ENCODE data around the gene GLG1.
A peak's percentile ranks its signal among the peaks of the same experiment; 100 is the strongest.

GLG1 gene

GRCh38 chr16:74511961-74512360, 95.0 kb downstream of the GLG1 start:
- DNase-seq = no peak
- no peak overlapping the region for H4K91ac ChIP-seq (ENCODE audit: low read length)
- no peak overlapping the region for H2BK5ac ChIP-seq (ENCODE audit: low read depth, low read length, poor library complexity, severe bottlenecking)
- H2AFZ ChIP-seq (ENCODE audit: low read depth, low read length) = no peak overlapping the region
- H2BK120ac ChIP-seq (ENCODE audit: low read depth, low read length) = no peak overlapping the region
- no peak overlapping the region for H3K18ac ChIP-seq (ENCODE audit: low read depth in 1 of 2, low read length in 2 of 2)
- H3K79me1 ChIP-seq (replicated peaks; ENCODE audit: low read length, poor library complexity, severe bottlenecking) = peaks cover 9% of the 10 kb centered on the region
- H3K9me3 ChIP-seq (ENCODE audit: control insufficient read depth, low read length) = no peaks in the 10 kb centered on the region
- H3K4me2 ChIP-seq (ENCODE audit: low read length, poor library complexity, severe bottlenecking) = no peak overlapping the region
- H3K4me1 ChIP-seq (ENCODE audit: control insufficient read depth, insufficient read depth, low read depth, low read length) = peaks cover 5% of the 10 kb centered on the region
- WGBS = 86% methylated on average over 9 of the region's 9 CpGs
- H3K27ac ChIP-seq (ENCODE audit: low read length, poor library complexity, severe bottlenecking) = no peak overlapping the region
- no peak overlapping the region for H3K23ac ChIP-seq (ENCODE audit: low read length in 2 of 2)
- no peaks in the 10 kb centered on the region for H3K27me3 ChIP-seq (ENCODE audit: control insufficient read depth in 1 of 2, insufficient read depth in 1 of 2, low read length in 2 of 2)
- H3K4ac ChIP-seq (ENCODE audit: low read depth in 1 of 2, low read length in 2 of 2) = no peak overlapping the region
- H2AK5ac ChIP-seq (ENCODE audit: low read length, severe bottlenecking) = no peak overlapping the region
- no peak overlapping the region for H3K14ac ChIP-seq (ENCODE audit: low read length in 2 of 2)
- H3K9ac ChIP-seq (ENCODE audit: low read length) = no peak overlapping the region
- H2BK15ac ChIP-seq (ENCODE audit: low read depth, poor library complexity, severe bottlenecking) = no peak overlapping the region
- no peak overlapping the region for H4K8ac ChIP-seq (ENCODE audit: low read length)
- no peak overlapping the region for H2BK12ac ChIP-seq (ENCODE audit: low read length in 2 of 2)
- H3K4me3 ChIP-seq (ENCODE audit: insufficient read depth in 1 of 2, low read depth in 1 of 2, low read length in 2 of 2) = no peak overlapping the region
- H3K36me3 ChIP-seq (ENCODE audit: control insufficient read depth in 1 of 2, insufficient read depth in 2 of 2, low read depth in 1 of 2, low read length in 2 of 2) = peaks cover 0 to 7% of the 10 kb centered on the region in 2 experiments

- Histone ChIP-seq H3K4ac (ENCODE audit: low read depth in 1 of 2, low read length in 2 of 2) (no peak overlapping the region), H3K4me1 (ENCODE audit: control insufficient read depth, insufficient read depth, low read depth, low read length) (peaks cover 8% of the 10 kb centered on the region), H4K8ac (ENCODE audit: low read length) (no peak overlapping the region), H3K79me1 (replicated peaks; ENCODE audit: low read length, poor library complexity, severe bottlenecking) (peaks cover 9% of the 10 kb centered on the region), H3K18ac (ENCODE audit: low read depth in 1 of 2, low read length in 2 of 2) (no peak overlapping the region), H4K91ac (ENCODE audit: low read length) (no peak overlapping the region), H2AK5ac (ENCODE audit: low read length, severe bottlenecking) (no peak overlapping the region), H2AFZ (ENCODE audit: low read depth, low read length) (no peak overlapping the region), H3K27ac (ENCODE audit: low read length, poor library complexity, severe bottlenecking) (no peak overlapping the region), H3K4me2 (ENCODE audit: low read length, poor library complexity, severe bottlenecking) (no peak overlapping the region), H3K9me3 (ENCODE audit: control insufficient read depth, low read length) (no peaks in the 10 kb centered on the region), H3K9ac (ENCODE audit: low read length) (no peak overlapping the region), H3K23ac (ENCODE audit: low read length in 2 of 2) (no peak overlapping the region), H3K36me3 (ENCODE audit: control insufficient read depth in 1 of 2, insufficient read depth in 2 of 2, low read depth in 1 of 2, low read length in 2 of 2) (peaks cover 3 to 47% of the 10 kb centered on the region in 2 experiments), H3K27me3 (ENCODE audit: control insufficient read depth in 1 of 2, insufficient read depth in 1 of 2, low read length in 2 of 2) (no peaks in the 10 kb centered on the region), H2BK5ac (ENCODE audit: low read depth, low read length, poor library complexity, severe bottlenecking) (no peak overlapping the region), H2BK120ac (ENCODE audit: low read depth, low read length) (no peak overlapping the region), H2BK12ac (ENCODE audit: low read length in 2 of 2) (no peak overlapping the region), H3K14ac (ENCODE audit: low read length in 2 of 2) (no peak overlapping the region), H2BK15ac (ENCODE audit: low read depth, poor library complexity, severe bottlenecking) (no peak overlapping the region), H3K4me3 (ENCODE audit: insufficient read depth in 1 of 2, low read depth in 1 of 2, low read length in 2 of 2) (no peak overlapping the region)
- 80% methylated on average over 1 of the region's 2 CpGs for WGBS
- no peak for DNase-seq
Observed at GRCh38 chr16:74505011-74505410, 101.9 kb downstream of the GLG1 start.

- H4K8ac ChIP-seq (ENCODE audit: low read length) = no peak overlapping the region
- H2BK5ac ChIP-seq (ENCODE audit: low read depth, low read length, poor library complexity, severe bottlenecking) = no peak overlapping the region
- H2AK5ac ChIP-seq (ENCODE audit: low read length, severe bottlenecking) = no peak overlapping the region
- H2AFZ ChIP-seq (ENCODE audit: low read depth, low read length) = no peak overlapping the region
- DNase-seq = no peak
- H3K4me1 ChIP-seq (ENCODE audit: control insufficient read depth, insufficient read depth, low read depth, low read length) = peaks cover 8% of the 10 kb centered on the region
- no peak overlapping the region for H3K23ac ChIP-seq (ENCODE audit: low read length in 2 of 2)
- no peaks in the 10 kb centered on the region for H3K9me3 ChIP-seq (ENCODE audit: control insufficient read depth, low read length)
- no peak overlapping the region for H3K18ac ChIP-seq (ENCODE audit: low read depth in 1 of 2, low read length in 2 of 2)
- no peak overlapping the region for H2BK15ac ChIP-seq (ENCODE audit: low read depth, poor library complexity, severe bottlenecking)
- H3K9ac ChIP-seq (ENCODE audit: low read length) = no peak overlapping the region
- H3K4me3 ChIP-seq (ENCODE audit: insufficient read depth in 1 of 2, low read depth in 1 of 2, low read length in 2 of 2) = no peak overlapping the region
- no peak overlapping the region for H2BK12ac ChIP-seq (ENCODE audit: low read length in 2 of 2)
- WGBS = 93% methylated on average over 5 of the region's 7 CpGs
- no peak overlapping the region for H3K4me2 ChIP-seq (ENCODE audit: low read length, poor library complexity, severe bottlenecking)
- no peak overlapping the region for H2BK120ac ChIP-seq (ENCODE audit: low read depth, low read length)
- H3K27ac ChIP-seq (ENCODE audit: low read length, poor library complexity, severe bottlenecking) = peak overlapping the region; percentile 32
- H3K27me3 ChIP-seq (ENCODE audit: control insufficient read depth in 1 of 2, insufficient read depth in 1 of 2, low read length in 2 of 2) = no peaks in the 10 kb centered on the region
- no peak overlapping the region for H3K14ac ChIP-seq (ENCODE audit: low read length in 2 of 2)
- H4K91ac ChIP-seq (ENCODE audit: low read length) = no peak overlapping the region
- H3K79me1 ChIP-seq (replicated peaks; ENCODE audit: low read length, poor library complexity, severe bottlenecking) = peaks cover 10% of the 10 kb centered on the region
- no peak overlapping the region for H3K4ac ChIP-seq (ENCODE audit: low read depth in 1 of 2, low read length in 2 of 2)
- H3K36me3 ChIP-seq (ENCODE audit: control insufficient read depth in 1 of 2, insufficient read depth in 2 of 2, low read depth in 1 of 2, low read length in 2 of 2) = peaks cover 3 to 47% of the 10 kb centered on the region in 2 experiments
Observed at GRCh38 chr16:74503412-74503811, 103.5 kb downstream of the GLG1 start.

GRCh38 chr16:74501484-74502478, 105.1 kb downstream of the GLG1 start:
- Histone ChIP-seq H2AFZ (ENCODE audit: low read depth, low read length) (no peak overlapping the region), H3K9ac (ENCODE audit: low read length) (no peak overlapping the region), H3K4me3 (ENCODE audit: insufficient read depth in 1 of 2, low read depth in 1 of 2, low read length in 2 of 2) (no peak overlapping the region), H3K23ac (ENCODE audit: low read length in 2 of 2) (no peak overlapping the region), H4K91ac (ENCODE audit: low read length) (no peak overlapping the region), H2BK15ac (ENCODE audit: low read depth, poor library complexity, severe bottlenecking) (no peak overlapping the region), H2BK5ac (ENCODE audit: low read depth, low read length, poor library complexity, severe bottlenecking) (no peak overlapping the region), H3K27ac (ENCODE audit: low read length, poor library complexity, severe bottlenecking) (no peak overlapping the region), H3K36me3 (ENCODE audit: control insufficient read depth in 1 of 2, insufficient read depth in 2 of 2, low read depth in 1 of 2, low read length in 2 of 2) (peaks cover 3 to 41% of the 10 kb centered on the region in 2 experiments), H3K27me3 (ENCODE audit: control insufficient read depth in 1 of 2, insufficient read depth in 1 of 2, low read length in 2 of 2) (no peaks in the 10 kb centered on the region), H3K4ac (ENCODE audit: low read depth in 1 of 2, low read length in 2 of 2) (no peak overlapping the region), H2AK5ac (ENCODE audit: low read length, severe bottlenecking) (no peak overlapping the region), H4K8ac (ENCODE audit: low read length) (no peak overlapping the region), H2BK120ac (ENCODE audit: low read depth, low read length) (no peak overlapping the region), H3K14ac (ENCODE audit: low read length in 2 of 2) (no peak overlapping the region), H3K79me1 (replicated peaks; ENCODE audit: low read length, poor library complexity, severe bottlenecking) (peaks cover 11% of the 10 kb centered on the region), H3K4me1 (ENCODE audit: control insufficient read depth, insufficient read depth, low read depth, low read length) (peaks cover 6% of the 10 kb centered on the region), H3K4me2 (ENCODE audit: low read length, poor library complexity, severe bottlenecking) (no peak overlapping the region), H3K9me3 (ENCODE audit: control insufficient read depth, low read length) (no peaks in the 10 kb centered on the region), H3K18ac (ENCODE audit: low read depth in 1 of 2, low read length in 2 of 2) (no peak overlapping the region), H2BK12ac (ENCODE audit: low read length in 2 of 2) (no peak overlapping the region)
- no peak for DNase-seq
- WGBS = 88% methylated on average over 6 of the region's 7 CpGs
